Rectal smooth muscle tissue (tissue), 1 donor: ENCODE data around the gene CILP.
"Not testable (repeated sequence)": the region's sequence is repeated elsewhere in the genome, so short reads cannot be mapped to it uniquely, and the experiment has no call there.

Experiments
- H3K27ac ChIP-seq: one replicate; pipeline ENCODE4 v1.7.0; 2013; ENCODE audit warnings: low read depth, low read length, inconsistent platforms
- H3K27me3 ChIP-seq: one replicate; pipeline ENCODE4 v1.7.0; 2013; ENCODE audit warnings: low read length; ENCODE audit not compliant: control insufficient read depth, insufficient read depth
- H3K36me3 ChIP-seq: one replicate; pipeline ENCODE4 v1.7.0; 2013; ENCODE audit warnings: low read length; ENCODE audit not compliant: control insufficient read depth, insufficient read depth
- H3K4me1 ChIP-seq: one replicate; pipeline ENCODE4 v1.7.0; 2013; ENCODE audit warnings: low read length; ENCODE audit not compliant: control insufficient read depth, insufficient read depth
- H3K4me3 ChIP-seq: one replicate; pipeline ENCODE4 v1.7.0; 2013; ENCODE audit warnings: low read length
- H3K9ac ChIP-seq: one replicate; pipeline ENCODE4 v1.7.0; 2013; ENCODE audit warnings: low read length

The CILP gene

GRCh38 chr15:65184305-65184867, 26.9 kb downstream of the CILP start:
- H3K4me3 ChIP-seq = peak overlapping the region; percentile 78
- peak overlapping the region; percentile 95 for H3K27ac ChIP-seq
- peaks cover 10% of the 10 kb centered on the region for H3K4me1 ChIP-seq
- no peaks in the 10 kb centered on the region for H3K27me3 ChIP-seq
- H3K36me3 ChIP-seq = peaks cover 2% of the 10 kb centered on the region
- H3K9ac ChIP-seq = peak overlapping the region; percentile 74

GRCh38 chr15:65183865-65184159, 27.5 kb downstream of the CILP start:
- no peak overlapping the region for H3K9ac ChIP-seq
- H3K27me3 ChIP-seq = no peaks in the 10 kb centered on the region
- peak overlapping the region; percentile 78 for H3K4me3 ChIP-seq
- H3K27ac ChIP-seq = peak overlapping the region; percentile 95
- peaks cover 2% of the 10 kb centered on the region for H3K36me3 ChIP-seq
- H3K4me1 ChIP-seq = peaks cover 10% of the 10 kb centered on the region

GRCh38 chr15:65182538-65182937, 28.7 kb downstream of the CILP start:
- H3K27ac ChIP-seq = no peak overlapping the region
- no peak overlapping the region for H3K9ac ChIP-seq
- H3K27me3 ChIP-seq = no peaks in the 10 kb centered on the region
- peaks cover 10% of the 10 kb centered on the region for H3K4me1 ChIP-seq
- H3K4me3 ChIP-seq = no peak overlapping the region
- H3K36me3 ChIP-seq = peaks cover 7% of the 10 kb centered on the region

- not testable (repeated sequence) for H3K27ac ChIP-seq, H3K4me3 ChIP-seq, H3K9ac ChIP-seq, H3K27me3 ChIP-seq, H3K36me3 ChIP-seq
- H3K4me1 ChIP-seq = peaks cover 10% of the 10 kb centered on the region
Observed at GRCh38 chr15:65181582-65182353, 29.5 kb downstream of the CILP start.

- peaks cover 7% of the 10 kb centered on the region for H3K36me3 ChIP-seq
- peaks cover 7% of the 10 kb centered on the region for H3K4me1 ChIP-seq
- H3K4me3 ChIP-seq = no peak overlapping the region
- H3K27me3 ChIP-seq = no peaks in the 10 kb centered on the region
- no peak overlapping the region for H3K9ac ChIP-seq
- H3K27ac ChIP-seq = no peak overlapping the region
Observed at GRCh38 chr15:65180167-65180566, 31.1 kb downstream of the CILP start.

GRCh38 chr15:65177901-65178300, 33.4 kb downstream of the CILP start:
- Histone ChIP-seq H3K9ac (no peak overlapping the region), H3K4me3 (no peak overlapping the region), H3K27ac (no peak overlapping the region), H3K36me3 (peaks cover 7% of the 10 kb centered on the region), H3K4me1 (peaks cover 3% of the 10 kb centered on the region), H3K27me3 (no peaks in the 10 kb centered on the region)

GRCh38 chr15:65176056-65176455, 35.2 kb downstream of the CILP start:
- H3K27me3 ChIP-seq = no peaks in the 10 kb centered on the region
- no peak overlapping the region for H3K4me3 ChIP-seq
- no peak overlapping the region for H3K9ac ChIP-seq
- peaks cover 5% of the 10 kb centered on the region for H3K36me3 ChIP-seq
- H3K4me1 ChIP-seq = no peaks in the 10 kb centered on the region
- H3K27ac ChIP-seq = no peak overlapping the region

GRCh38 chr15:65175511-65175910, 35.8 kb downstream of the CILP start:
- Histone ChIP-seq H3K9ac (no peak overlapping the region), H3K4me3 (no peak overlapping the region), H3K27me3 (no peaks in the 10 kb centered on the region), H3K27ac (no peak overlapping the region), H3K4me1 (no peaks in the 10 kb centered on the region), H3K36me3 (peaks cover 5% of the 10 kb centered on the region)

GRCh38 chr15:65174509-65174908, 36.8 kb downstream of the CILP start:
- no peak overlapping the region for H3K4me3 ChIP-seq
- peaks cover 8% of the 10 kb centered on the region for H3K36me3 ChIP-seq
- no peak overlapping the region for H3K27ac ChIP-seq
- H3K4me1 ChIP-seq = no peaks in the 10 kb centered on the region
- H3K9ac ChIP-seq = no peak overlapping the region
- no peaks in the 10 kb centered on the region for H3K27me3 ChIP-seq

- Histone ChIP-seq H3K9ac (no peak overlapping the region), H3K27me3 (no peaks in the 10 kb centered on the region)
Observed at GRCh38 chr15:65172531-65172930, 38.7 kb downstream of the CILP start.

GRCh38 chr15:65171428-65171827, 39.8 kb downstream of the CILP start:
- H3K4me3 ChIP-seq = no peak overlapping the region
- no peaks in the 10 kb centered on the region for H3K4me1 ChIP-seq
- peaks cover 3% of the 10 kb centered on the region for H3K36me3 ChIP-seq
- H3K27ac ChIP-seq = no peak overlapping the region
- H3K27me3 ChIP-seq = no peaks in the 10 kb centered on the region
- no peak overlapping the region for H3K9ac ChIP-seq

More at GRCh38 chr15:65172531-65172930, 38.7 kb downstream of the CILP start:
- Histone ChIP-seq H3K4me1 (no peaks in the 10 kb centered on the region), H3K4me3 (no peak overlapping the region), H3K36me3 (peaks cover 3% of the 10 kb centered on the region), H3K27ac (no peak overlapping the region)

GRCh38 chr15:65165875-65166274, 45.4 kb downstream of the CILP start:
- no peak overlapping the region for H3K9ac ChIP-seq
- H3K36me3 ChIP-seq = peaks cover 9% of the 10 kb centered on the region
- H3K27ac ChIP-seq = no peak overlapping the region
- H3K4me1 ChIP-seq = no peaks in the 10 kb centered on the region
- no peak overlapping the region for H3K4me3 ChIP-seq
- no peaks in the 10 kb centered on the region for H3K27me3 ChIP-seq

GRCh38 chr15:65164139-65164538, 47.1 kb downstream of the CILP start:
- H3K9ac ChIP-seq = no peak overlapping the region
- H3K4me1 ChIP-seq = no peaks in the 10 kb centered on the region
- peaks cover 9% of the 10 kb centered on the region for H3K36me3 ChIP-seq
- H3K4me3 ChIP-seq = no peak overlapping the region
- H3K27me3 ChIP-seq = no peaks in the 10 kb centered on the region
- H3K27ac ChIP-seq = no peak overlapping the region
